ENCODE measurements around the gene NMBR. TPM values are rescaled to one million over a fixed set of nuclear protein-coding genes. Genes with fewer than 3 reads are reported as not detected.

NMBR gene
- total and polyA plus RNA-seq, 2 of the 8 experiments (the other 6 are each of a cell fraction or from before 2014, with no cell fraction given) = 0.08 TPM; not detected in 1

GRCh38 chr6:142167071-142167470, 20.1 kb upstream of the NMBR start (continued):
- TF ChIP-seq ATF2 (IDR thresholded peaks at IDR 0.05; ENCODE audit: low read length) (no peak), MAX (IDR thresholded peaks at IDR 0.05) (no peak), BRCA1 (IDR thresholded peaks at IDR 0.05; ENCODE audit: low read depth, low read length) (no peak), CBX5 (IDR thresholded peaks at IDR 0.05; ENCODE audit: low read depth, low read length) (no peak)

Measured in H1 (cell line).